Mucosa of gallbladder (tissue), 1 donor: Measurements from ENCODE around the gene MSH3. TPM values are rescaled to one million over a fixed set of nuclear protein-coding genes. Genes with fewer than 3 reads are reported as not detected.
"Not testable (repeated sequence)": the region's sequence is repeated elsewhere in the genome, so short reads cannot be mapped to it uniquely, and the experiment has no call there.

Source experiments
- DNase-seq: peaks from one replicate; pipeline ENCODE4 v3.0.0-alpha.2; 2020; ENCODE audit warnings: low spot score
- total RNA-seq: library from RNA; stranded (reverse); gene quantifications from one replicate; pipeline ENCODE4 v1.2.1, GENCODE V29; 2021
- donor health status: DM: no; HTN: no; CAD: no.

Gene MSH3
- total RNA-seq, 1 donor from 2014 or later = 16.1 TPM

GRCh38 chr5:80755626-80756025 is 101.2 kb downstream of the MSH3 start:
- no peak for DNase-seq

- no peak for DNase-seq
Observed at GRCh38 chr5:80756292-80756691, 101.8 kb downstream of the MSH3 start.

GRCh38 chr5:80757290-80757689 is 102.8 kb downstream of the MSH3 start:
- DNase-seq = no peak

- no peak for DNase-seq
Observed at GRCh38 chr5:80759866-80760577, 105.6 kb downstream of the MSH3 start.

- no peak for DNase-seq
Observed at GRCh38 chr5:80760680-80761079, 106.2 kb downstream of the MSH3 start.

GRCh38 chr5:80761176-80761575 is 106.7 kb downstream of the MSH3 start:
- no peak for DNase-seq

GRCh38 chr5:80761966-80762365 is 107.5 kb downstream of the MSH3 start:
- DNase-seq = no peak

- DNase-seq = no peak
Observed at GRCh38 chr5:80762573-80762972, 108.1 kb downstream of the MSH3 start.

GRCh38 chr5:80763211-80763610 is 108.8 kb downstream of the MSH3 start:
- no peak for DNase-seq

- DNase-seq = no peak
Observed at GRCh38 chr5:80763873-80764647, 109.6 kb downstream of the MSH3 start.

GRCh38 chr5:80764786-80765185 is 110.3 kb downstream of the MSH3 start:
- DNase-seq = no peak

GRCh38 chr5:80777347-80778287 is 123.2 kb downstream of the MSH3 start:
- DNase-seq = no peak

- DNase-seq = no peak
Observed at GRCh38 chr5:80780024-80780423, 125.6 kb downstream of the MSH3 start.

GRCh38 chr5:80780761-80781285 is 126.4 kb downstream of the MSH3 start:
- no peak for DNase-seq

GRCh38 chr5:80781356-80781755 is 126.9 kb downstream of the MSH3 start:
- DNase-seq = no peak

GRCh38 chr5:80782626-80783025 is 128.2 kb downstream of the MSH3 start:
- no peak for DNase-seq

- not testable (repeated sequence) for DNase-seq
Observed at GRCh38 chr5:80783751-80784150, 129.3 kb downstream of the MSH3 start.

GRCh38 chr5:80784451-80784850 is 130.0 kb downstream of the MSH3 start:
- DNase-seq = no peak

GRCh38 chr5:80789319-80790016 is 135.0 kb downstream of the MSH3 start:
- DNase-seq = not testable (repeated sequence)

- DNase-seq = no peak
Observed at GRCh38 chr5:80790698-80791097, 136.2 kb downstream of the MSH3 start.

GRCh38 chr5:80793354-80793753 is 138.9 kb downstream of the MSH3 start:
- no peak for DNase-seq
